ENCODE measurements around the gene TMEM191C.
"Not testable (repeated sequence)": the region's sequence is repeated elsewhere in the genome, so short reads cannot be mapped to it uniquely, and the experiment has no call there.

Gene TMEM191C

DNA sequence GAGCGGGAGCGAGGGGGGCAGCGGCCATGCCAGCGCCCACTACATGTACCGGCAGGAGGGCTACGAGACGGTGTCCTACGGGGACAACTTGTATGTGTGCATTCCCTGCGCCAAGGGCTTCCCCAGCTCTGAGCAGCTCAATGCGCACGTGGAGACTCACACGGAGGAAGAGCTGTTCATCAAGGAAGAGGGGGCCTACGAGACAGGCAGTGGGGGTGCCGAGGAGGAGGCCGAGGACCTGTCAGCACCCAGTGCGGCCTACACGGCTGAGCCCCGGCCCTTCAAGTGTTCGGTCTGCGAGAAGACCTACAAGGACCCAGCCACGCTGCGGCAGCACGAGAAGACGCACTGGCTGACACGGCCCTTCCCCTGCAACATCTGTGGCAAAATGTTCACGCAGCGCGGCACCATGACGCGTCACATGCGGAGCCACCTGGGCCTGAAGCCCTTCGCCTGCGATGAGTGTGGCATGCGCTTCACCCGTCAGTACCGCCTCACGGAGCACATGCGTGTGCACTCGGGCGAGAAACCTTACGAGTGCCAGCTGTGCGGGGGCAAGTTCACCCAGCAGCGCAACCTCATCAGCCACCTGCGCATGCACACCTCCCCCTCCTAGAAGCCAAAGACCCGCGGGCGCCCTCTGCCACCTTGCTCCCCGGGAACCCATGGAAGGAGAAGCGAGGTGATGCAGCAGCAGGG, 20.9 kb upstream of the TMEM191C start:
- no peak for DNase-seq (ENCODE audit: low spot score)

DNA sequence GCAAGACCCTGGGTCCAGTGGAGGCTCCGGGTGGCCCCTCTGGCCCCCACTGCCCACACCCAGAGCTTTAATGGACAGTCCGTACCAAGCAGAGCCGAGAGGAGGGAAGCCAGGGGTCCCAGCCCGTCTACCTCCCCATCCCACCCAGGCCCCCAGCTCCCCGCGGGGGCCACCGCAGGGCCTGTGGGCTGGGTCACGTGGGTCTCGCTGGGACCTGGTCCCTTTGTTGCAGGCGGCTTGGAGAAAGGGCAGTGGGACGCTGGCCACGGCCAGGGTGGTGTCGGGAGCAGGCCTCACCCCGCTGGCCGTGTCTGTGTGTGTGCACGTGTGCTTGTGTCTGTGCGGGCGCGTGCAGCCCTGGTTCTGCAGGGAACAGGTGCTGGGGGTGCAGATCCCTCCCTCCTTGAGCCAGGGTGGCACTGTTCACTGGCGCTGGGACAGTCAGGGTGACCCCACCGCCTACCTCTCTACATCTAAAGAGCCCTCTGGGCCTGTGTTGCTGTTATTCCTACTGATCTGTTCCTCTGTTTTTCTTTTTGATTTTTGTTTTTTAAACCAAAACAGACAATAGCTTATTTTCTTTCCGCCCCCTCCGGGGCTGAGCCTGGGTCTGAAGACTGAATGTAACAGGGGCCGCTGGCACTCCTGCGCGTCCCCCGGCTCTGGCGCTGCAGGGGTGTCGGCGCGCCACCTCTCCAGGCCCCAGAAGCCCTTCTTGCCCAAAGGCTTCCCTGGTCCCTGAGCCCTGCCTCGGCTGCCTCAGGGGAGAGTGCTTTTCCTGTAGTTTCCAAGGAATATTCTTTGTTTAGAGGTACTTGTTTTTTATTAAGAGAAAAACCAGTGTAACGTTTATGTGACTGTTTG, 20.1 kb upstream of the TMEM191C start:
- no peak for DNase-seq (ENCODE audit: low spot score)

DNA sequence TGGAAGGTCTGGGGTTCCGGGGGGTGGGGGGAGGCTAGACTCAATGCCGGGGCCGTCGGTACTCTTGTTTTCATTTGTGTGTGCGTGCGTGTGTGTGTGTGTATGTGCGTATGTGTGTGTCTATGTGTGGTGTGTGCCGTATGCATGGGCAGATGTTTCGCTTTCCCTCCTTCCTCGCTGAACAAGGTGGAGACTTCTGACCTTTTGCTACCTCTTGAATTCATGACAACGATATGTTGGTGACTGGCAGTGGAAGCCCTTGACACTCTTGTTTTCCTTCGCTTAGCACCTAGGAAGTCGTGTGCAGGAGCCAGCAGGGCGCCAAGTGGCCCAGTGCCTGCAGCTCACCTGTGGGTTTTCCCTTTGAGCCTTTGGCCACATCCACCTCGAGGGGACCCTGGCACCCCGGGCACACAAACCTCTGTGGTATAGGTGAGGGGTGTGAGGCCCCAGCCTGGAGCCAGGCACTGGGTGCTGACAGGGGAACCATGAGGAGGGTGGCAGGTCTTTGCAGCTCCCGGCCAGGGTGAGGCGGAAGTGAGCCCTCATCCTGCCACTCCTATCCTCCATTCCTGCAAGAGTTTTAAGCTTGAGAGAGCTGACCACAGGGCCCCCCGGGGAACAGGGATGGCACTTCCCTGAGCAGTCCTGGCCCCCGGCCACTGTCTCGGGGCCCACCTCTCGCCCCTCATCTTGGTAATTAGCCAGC, 19.3 kb upstream of the TMEM191C start:
- no peak for DNase-seq (ENCODE audit: low spot score)

DNA sequence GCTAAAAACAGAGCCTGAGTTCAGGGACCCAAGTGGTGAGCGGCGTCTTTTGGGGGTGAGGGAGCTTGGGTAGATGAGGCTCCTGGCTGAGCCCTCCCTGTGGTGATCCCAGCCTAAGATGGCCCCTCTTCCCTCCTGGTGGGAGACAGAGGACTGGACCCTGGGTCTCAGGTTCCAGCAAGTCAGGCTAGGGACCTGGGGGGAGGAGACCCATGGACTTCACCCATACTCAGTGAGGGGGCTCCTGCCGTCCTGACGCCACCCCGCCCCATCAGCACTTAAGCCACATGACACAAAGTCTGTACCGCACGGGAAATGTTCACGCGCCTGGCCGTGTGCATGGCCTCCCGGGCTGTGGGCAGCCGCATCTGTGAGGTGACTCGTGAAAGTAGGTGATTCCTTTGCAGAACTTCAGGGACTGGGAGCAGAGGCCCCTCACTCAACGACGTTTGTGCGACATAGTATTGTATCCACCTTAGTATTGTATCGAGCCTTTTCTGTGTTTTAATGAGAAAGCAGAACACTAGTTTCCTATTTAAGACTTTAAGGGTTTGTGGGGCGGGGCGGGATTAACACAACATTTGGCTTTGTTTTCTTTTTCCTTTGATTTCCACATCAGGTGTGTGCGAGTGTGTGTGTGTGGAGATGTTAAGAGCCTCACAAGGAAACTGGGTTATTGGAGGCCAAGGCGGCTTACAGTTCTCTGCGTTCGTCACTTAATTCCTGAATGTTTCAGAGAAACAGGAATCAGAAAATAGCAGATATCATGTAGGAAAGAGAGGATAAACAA, 18.4 kb upstream of the TMEM191C start:
- DNase-seq (ENCODE audit: low spot score) = no peak

DNA sequence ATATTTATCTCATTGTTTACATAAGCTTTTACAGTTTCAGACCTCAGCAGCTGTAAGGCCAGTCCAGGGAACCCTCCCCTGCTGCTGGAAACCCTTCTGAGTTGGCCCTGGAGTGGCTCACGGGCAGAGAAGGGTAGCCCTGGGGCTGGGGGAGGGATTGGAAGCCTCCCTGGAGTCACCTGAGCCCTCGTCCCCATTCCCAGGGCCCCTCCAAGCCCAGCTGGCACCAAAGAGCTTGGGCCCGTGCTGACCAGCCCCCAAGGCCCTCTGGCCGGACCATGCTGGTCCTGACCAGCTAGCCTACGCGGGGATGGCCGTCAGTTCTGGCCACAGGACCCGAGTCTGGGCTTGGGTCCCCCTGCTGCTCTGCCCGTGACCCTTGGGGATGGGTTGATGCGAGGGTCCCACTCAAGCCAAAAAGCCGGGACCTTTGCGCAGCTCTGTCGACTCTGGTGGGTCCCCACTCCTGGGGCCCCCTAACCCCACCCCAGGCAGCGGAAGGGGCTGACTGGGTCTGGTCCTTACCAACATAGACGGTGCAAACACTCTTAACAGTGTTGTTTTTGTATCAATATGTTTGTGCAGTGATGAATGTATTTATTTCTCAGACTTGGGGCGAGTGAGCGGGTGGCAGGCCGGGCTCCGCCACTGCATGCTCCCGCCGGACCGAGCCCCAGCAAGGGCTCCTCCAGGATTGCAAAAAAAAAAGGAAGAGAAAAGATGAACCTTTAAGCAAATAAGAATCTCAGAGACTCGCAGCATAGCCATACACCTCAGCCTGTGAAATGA, 17.5 kb upstream of the TMEM191C start:
- no peak for DNase-seq (ENCODE audit: low spot score)

DNA sequence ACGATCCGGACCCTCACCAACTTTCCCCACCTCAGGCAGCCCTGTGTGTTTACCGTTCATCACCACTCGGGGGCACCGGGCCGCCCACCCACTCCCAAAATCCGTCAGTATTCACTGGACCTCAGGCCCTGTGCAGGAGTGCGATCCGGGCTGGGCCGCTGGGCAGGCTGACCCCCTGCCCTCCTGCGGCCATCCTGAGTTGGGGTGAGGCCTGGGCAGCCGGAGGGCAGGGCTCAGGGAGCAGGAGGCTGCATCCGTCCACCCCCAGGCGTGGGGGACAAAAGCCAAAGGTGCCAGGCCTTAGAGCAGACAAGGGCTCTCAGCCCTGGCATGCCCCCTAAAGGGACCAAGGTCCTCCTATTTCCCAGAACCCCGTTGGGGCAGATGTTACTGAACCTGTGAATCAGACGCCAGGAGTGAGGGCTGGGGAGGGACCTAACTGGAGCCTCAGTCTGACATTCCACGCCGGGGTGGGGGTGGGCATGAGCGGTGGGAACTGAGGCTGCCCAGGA, 16.8 kb upstream of the TMEM191C start:
- no peak for DNase-seq (ENCODE audit: low spot score)

DNA sequence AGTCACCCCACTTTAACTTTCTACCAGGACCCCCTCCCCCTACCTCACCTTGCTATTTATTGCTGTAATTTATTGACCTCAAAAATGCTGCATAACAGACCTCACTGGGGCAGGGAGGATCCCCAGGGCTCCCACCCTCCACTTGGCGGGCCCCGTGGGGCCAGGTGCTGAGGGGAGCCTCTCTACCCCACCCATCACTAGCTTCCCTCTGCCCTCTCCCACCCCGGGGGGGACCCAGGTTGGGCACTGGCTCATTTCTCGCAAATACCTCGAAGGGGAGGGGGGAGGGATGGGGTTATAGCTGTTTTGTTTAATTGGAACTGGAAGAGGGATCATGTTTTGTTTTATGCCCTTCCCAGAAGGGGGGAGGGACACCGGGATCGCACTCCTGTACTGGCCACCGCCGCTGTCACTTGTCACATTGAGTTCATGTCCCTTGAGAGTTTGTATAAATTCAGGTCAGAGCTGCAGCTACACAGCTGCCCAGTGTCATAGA, 16.3 kb upstream of the TMEM191C start:
- no peak for DNase-seq (ENCODE audit: low spot score)

DNA sequence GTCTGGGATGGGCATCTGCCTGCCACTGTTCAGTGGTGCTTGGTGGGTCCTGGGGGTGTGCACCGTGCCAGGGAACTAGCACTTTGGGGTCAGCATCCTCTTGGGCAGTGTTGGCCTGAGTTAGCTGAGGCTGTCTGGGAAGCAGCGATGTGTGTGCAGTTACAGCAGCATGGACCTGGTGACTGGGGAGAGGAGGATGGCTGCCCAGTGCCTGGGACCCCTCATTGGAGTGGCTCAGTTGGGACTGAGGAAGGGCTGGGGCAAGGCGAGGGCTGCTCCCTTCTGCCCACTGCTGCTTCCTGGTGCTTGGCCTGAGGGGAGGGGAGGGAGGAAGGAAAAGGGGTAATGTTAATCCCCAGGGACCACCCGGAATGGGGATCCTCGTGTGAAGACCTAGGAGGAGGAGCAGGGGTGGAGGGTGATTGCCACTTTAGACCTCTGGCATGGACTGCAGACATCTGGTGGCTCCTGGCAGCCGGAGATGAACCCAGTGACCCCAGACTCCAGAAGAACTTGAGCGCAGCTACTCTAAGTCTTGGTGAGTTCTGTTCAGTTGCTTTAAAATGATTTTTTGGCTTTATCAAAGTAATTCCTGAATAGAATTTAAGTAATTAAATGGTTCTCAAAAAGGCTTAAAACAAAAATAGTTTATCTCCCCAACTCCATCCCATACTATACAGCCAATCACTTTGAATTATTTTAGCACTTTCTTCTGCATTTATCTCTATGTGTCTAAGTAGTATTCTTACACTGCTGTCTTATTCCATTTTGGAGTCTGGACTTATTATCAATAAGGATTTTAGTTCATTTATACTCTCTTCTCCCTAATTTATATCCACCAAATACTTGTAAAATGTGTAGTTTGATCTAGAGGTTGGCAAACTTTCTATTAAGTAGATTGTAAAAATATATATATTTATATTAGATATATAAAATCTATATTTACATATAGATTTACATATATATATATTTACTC, 15.4 kb upstream of the TMEM191C start:
- DNase-seq (ENCODE audit: low spot score) = no peak

DNA sequence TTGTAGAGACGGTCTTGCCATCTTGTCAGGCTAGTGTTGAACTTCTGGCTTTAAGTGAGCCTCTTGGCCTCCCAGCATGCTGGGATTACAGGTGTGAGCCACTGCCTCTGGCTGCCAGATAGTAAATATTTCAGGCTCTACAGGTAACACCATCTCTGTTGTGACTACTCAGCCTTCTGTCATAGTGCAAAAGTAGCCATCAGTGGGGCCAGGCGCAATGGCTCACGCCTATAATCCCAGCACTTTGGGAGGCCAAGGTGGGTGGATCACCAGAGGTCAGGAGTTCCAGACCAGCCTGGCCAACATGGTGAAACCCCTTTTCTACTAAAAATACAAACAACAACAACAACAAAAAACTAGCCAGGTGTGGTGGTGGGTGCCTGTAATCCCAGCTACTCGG, 14.5 kb upstream of the TMEM191C start:
- DNase-seq (ENCODE audit: low spot score) = not testable (repeated sequence)

DNA sequence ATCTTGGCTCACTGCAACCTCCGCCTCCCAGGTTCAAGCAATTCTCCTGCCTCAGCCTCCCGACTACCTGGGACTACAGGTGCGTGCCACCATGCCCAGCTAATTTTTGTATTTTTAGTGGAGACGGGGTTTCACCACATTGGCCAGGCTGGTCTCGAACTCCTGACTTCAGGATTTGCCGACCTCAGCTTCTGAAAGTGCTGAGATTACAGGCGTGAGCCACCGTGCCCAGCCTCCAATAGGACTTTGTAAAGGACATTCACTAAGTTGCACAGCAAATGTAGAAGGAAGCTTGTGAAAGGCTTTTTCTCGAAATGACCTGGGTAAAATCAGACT, 12.2 kb upstream of the TMEM191C start:
- DNase-seq (ENCODE audit: low spot score) = not testable (repeated sequence)

DNA sequence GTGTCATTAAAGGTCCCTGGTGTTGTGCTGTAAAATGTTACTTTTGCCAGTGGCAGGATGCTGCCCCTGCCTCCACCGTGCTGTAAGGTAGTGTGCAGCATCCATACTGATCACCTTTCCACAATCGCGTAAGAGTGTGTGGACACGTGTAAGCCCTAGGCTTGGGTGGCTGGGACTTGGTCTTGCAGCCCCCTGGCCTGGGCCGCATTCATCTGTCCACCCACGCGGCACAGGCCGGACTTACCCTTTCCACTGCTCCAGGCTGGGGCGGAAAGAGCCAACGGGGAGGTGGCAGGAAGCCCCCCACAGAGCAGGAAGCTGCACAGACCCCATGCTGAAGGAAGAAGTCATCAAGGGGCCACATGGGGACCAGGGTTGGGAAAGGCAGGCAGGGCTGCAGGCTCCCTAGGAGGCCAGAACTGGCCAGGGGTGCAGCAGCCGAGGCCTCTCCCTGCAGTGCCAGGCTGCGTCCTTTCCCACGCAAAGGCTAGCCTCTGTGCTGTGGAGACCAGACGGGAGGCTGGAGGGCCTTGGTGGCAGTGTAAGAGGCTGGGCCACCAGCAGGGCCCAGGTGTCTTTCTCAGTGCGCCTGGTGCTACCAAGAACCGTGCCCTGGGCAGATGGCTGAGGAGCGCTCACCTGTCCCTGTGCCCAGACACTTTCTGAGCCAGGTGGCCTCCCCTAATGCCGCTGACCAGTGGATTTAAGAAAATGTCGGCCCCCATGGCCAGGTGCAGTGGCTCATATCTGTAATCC, 11.7 kb upstream of the TMEM191C start:
- DNase-seq (ENCODE audit: low spot score) = peak; percentile 70

DNA sequence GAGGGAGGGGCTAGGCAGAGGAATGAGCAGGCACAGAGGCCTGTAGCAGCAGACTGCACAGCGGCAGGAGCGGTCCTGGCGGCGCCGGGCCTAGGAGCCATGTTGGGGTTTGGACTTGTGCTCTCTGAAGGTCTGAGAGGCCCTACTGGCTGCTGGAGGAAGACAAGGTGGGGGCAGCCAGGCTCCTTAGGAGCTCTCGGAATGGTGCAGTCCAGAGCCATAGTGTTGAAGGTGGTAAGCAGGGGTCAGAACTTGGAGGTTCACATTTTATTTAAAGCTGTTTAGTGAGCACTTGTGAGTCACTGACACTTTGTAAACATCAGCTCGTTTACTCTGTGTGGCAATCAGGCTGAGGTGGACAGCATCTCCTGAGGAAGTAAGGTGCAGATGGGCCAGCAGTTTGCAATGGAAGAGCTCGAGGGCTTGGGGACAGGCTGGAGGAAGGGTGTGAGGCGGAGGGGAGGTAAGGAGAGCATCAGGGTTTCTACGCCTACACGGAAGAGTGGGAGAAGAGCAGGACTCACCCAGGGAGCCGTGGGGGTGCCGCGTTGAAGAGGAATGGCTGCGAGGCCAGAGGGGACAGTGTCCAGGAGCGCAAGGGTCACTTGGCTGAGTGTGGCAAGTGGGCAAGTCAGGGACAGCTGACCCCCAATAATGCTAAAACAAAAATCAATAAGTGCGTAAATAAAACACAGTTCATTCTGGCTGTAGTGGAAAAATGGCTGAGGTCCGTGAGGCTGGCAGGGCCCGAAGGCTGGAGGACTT, 10.0 kb upstream of the TMEM191C start:
- DNase-seq (ENCODE audit: low spot score) = no peak

DNA sequence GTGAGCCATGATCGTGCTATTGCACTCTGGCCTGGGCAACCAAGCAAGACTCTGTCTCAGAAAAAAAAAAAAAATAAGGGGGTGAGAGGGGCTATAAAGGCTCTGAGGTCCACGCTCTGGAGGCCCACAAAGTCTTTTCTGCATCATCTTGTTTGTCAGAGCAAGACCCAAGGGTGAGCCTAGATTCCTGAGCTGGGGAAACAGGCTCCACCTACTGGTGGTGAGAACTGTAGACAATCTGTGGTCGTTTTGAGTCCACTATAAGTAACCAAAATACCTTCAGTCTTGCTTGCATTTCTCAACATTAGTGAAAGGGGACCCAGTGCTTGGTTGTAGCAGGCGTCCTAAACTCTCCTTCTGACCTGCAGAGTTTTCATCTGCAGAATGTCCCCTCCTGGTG, 4.5 kb upstream of the TMEM191C start:
- not testable (repeated sequence) for DNase-seq (ENCODE audit: low spot score)

DNA sequence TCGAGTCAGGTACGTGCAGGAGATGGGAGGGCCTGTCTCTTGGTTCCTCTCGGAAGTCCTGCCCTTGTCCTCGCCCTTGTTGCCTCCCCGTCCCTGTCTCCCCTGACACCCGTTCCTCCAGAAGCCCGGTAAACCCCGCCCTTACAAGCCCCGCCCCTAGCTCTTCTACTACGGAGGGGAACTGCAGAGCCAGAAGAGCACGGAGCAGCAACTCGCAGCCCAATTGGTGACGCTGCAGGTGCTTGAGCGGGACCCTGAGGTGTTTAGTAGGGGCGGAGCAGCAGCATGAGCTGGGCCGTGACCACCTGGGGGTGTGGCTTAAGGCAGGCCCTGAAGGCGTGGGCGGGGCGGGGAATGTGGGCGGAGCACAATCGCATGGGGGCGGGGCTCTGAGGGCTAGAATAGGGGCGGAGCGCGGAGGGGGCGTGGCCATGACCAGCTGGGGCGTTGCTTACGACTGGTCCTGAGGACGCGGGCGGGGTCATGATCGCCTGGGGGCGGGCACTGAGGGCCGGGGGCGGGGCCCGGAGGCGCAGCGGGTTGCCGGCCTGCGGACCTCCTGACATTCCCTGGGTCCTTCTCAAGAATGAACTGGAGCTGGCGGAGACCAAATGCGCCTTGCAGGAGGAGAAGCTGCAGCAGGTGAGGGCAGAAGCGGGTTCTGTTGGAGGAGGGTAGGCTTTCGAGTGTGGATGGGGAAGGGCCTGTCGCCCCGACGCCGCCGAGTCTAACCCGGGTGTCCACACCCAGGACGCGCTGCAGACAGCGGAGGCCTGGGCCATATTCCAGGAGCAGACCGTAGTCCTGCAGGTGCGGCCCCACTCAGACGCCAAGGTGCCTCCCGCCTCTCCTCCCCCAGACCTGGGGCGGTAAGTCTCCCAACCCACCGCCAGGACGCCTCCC, 1.3 kb downstream of the TMEM191C start:
- DNase-seq (ENCODE audit: low spot score) = peak; percentile 86

DNA sequence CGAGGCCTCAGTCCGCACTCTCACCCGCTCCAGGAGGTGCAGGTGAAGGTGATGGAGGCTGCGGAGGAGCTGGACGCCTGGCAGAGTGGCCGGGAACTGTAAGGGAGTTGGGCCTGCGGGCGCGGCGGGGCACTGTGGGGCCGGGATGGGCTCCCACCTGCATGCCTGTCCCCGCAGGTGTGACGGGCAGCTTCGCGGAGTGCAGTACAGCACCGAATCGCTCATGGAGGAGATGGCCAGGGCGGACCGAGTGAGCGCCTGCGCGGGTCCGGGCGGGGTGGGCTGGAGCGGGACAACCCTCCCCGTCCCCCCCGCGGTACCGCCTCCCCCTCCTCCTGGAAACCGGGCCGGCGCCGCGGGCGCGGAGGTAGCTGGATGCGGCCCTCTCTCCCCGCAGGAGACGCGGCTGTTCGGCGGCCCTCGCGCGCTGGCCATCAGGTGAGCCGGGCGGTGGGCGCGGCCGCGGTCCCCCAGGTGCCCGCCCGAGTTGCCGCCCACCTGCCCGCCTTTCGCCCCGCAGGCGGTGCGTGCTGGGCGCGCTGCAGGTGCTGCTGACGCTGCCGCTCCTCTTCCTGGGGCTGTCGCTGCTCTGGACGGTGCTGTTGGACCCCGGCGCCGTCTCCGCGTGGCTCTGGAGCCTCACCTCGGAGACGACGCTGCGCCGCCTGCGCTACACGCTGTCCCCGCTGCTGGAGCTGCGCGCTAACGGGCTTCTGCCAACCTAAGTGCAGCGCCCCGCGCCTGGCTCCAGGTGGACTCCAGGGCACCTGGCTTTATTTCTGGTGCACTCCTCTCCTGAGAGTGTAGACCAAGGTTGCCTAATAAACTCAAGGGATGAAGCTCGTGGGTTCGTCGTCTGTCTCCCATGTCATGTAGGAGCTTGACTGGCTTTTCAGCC, 2.2 kb downstream of the TMEM191C start:
- not testable (repeated sequence) for DNase-seq (ENCODE audit: low spot score)

DNA sequence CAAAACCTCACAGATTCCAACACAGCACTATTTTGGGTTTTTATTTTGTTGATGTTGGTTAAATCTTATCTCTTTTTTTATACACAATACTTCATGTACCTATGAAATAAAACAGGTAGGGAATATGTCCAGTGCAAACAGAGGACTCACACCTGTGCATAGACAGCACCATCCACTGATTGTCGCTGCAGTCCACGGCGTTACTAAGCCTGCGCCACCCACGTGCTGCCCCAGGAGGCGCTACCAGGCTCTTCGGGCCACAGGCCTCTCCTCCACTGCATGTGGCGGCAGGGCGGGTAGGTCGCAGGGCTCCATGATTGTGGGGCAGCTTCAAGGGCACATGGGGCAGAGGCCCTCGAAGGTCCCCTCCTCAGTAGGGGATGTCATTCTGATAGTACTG, 5.8 kb downstream of the TMEM191C start:
- DNase-seq (ENCODE audit: low spot score) = not testable (repeated sequence)

Measured in cerebellar cortex (tissue), 1 donor.